ENCODE data around the gene CPT1C. TPM values are rescaled to one million over a fixed set of nuclear protein-coding genes. Genes with fewer than 3 reads are reported as not detected.

CPT1C gene
- total and polyA plus RNA-seq, 2 of the 4 experiments (the other 2 are of a cell fraction) = 14.2 to 56.1 TPM

DNA sequence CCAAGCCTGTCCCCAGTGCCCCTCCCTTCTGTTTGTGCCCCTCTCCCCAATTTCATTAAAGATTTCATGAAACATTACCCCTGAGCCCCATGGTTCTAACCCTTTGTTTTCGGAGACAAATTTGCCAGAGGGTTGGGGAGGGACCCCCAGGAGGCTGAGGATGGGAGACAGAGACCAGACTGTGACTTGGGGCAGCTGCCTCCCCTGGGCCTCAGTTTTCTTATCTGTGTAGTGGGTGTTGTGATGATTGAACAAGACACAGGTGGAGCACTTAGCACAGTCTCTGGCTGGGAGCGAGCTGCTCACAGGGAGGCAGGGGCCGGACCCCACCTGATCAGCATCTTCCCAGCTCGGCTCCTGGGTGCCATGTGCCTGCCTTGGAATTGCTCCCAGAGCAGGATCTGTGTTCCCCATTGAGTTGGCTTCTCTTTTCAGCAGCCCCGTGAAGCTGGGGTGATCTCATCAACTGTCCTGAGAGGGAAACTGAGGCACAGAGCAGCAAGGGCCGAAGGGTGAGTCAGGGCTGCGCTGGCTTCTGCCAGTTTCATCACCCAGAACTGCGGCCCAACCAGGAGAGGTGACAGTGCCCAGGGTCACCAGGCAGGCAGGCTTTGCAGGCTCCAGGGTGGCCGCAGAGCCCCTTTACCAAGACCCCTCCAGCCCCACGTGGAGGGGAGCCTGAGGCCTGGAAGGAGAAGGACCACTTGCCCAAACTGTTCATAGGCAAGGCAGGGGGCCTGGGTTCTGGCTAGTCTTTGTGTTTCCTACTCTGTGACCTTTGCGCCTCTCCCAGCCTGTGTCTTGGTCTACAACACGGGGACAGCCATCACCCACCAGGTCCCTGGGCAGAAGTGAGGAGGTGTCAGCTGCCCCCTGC lies 32.1 kb upstream of the CPT1C start:
- Histone ChIP-seq H3K9me3 (ENCODE audit: control insufficient read depth, insufficient read depth, low read length) (no peaks in the 10 kb centered on the region), H3K4me1 (ENCODE audit: control insufficient read depth, insufficient read depth, low read length) (no peaks in the 10 kb centered on the region), H2AK9ac (replicated peaks; ENCODE audit: low read depth, low read length, poor library complexity) (no peak overlapping the region), H4K5ac (ENCODE audit: low read depth, low read length) (no peak overlapping the region), H3K23ac (ENCODE audit: low read depth, low read length) (no peak overlapping the region), H3K79me1 (ENCODE audit: low read depth in 1 of 2, low read length in 2 of 2) (peaks cover 12 to 50% of the 10 kb centered on the region in 2 experiments; a peak in 2 of 4 replicates), H4K91ac (ENCODE audit: insufficient read depth, low read depth, low read length) (no peak overlapping the region), H3K56ac (ENCODE audit: extremely low read depth, insufficient read depth, low read length) (no peak overlapping the region), H3K9me1 (ENCODE audit: insufficient read depth, low read length) (peaks cover 3% of the 10 kb centered on the region; the same call in 1 of the 2 replicates), H2BK15ac (ENCODE audit: low read depth, low read length) (no peak overlapping the region), H3K4me2 (ENCODE audit: low read depth, low read length) (no peak overlapping the region), H3K4me3 (ENCODE audit: insufficient read depth, low read depth, low read length) (no peak overlapping the region), H2BK120ac (ENCODE audit: low read depth, low read length) (no peak overlapping the region), H3K14ac (replicated peaks; ENCODE audit: low read depth, low read length) (no peak overlapping the region), H2BK5ac (ENCODE audit: low read depth, low read length, poor library complexity, severe bottlenecking) (no peak overlapping the region), H3K27ac (ENCODE audit: insufficient read depth, low read length) (no peak overlapping the region), H4K20me1 (ENCODE audit: insufficient read depth, low read length) (peaks cover 24% of the 10 kb centered on the region), H3K36me3 (ENCODE audit: control insufficient read depth, insufficient read depth, low read length) (peaks cover 77% of the 10 kb centered on the region), H4K8ac (ENCODE audit: low read depth in 2 of 2, low read length in 2 of 2) (no peak overlapping the region), H3K4ac (ENCODE audit: low read depth, low read length) (no peak overlapping the region), H2AK5ac (ENCODE audit: low read depth, low read length) (no peak overlapping the region), H3K27me3 (ENCODE audit: control insufficient read depth, insufficient read depth, low read length) (no peaks in the 10 kb centered on the region), H2AFZ (replicated peaks; ENCODE audit: low read length, poor library complexity) (no peak overlapping the region), H2BK20ac (ENCODE audit: low read depth, low read length) (no peak overlapping the region), H3K18ac (ENCODE audit: low read depth, low read length) (no peak overlapping the region), H3K9ac (ENCODE audit: low read depth, low read length) (no peak overlapping the region)
- POLR2A ChIA-PET (ENCODE audit: unreplicated experiment) = no interaction called here
- CTCF ChIA-PET = no interaction called here
- ATAC-seq (ENCODE audit: low read depth) = no peak
- 100% methylated on average over 3 of the region's 12 CpGs; no CpG with 5 or more reads in 1 of the 2 experiments for WGBS, 2 experiments (ENCODE audit: extremely low coverage in 2 of 2, insufficient read length in 1 of 2)
- intact Hi-C loops (cut with micrococcal nuclease) (no loop called here), in situ Hi-C loops (cut with MboI; ENCODE audit: low sequenced_read_pairs) (no loop called here), dilution Hi-C loops (cut with HindIII; ENCODE audit: low sequenced_read_pairs, unreplicated experiment) (no loop called here)
- BruUV-seq (replicated peaks) = no TSS peak
- DNase-seq = no peak
- TF ChIP-seq FOS (IDR thresholded peaks at IDR 0.05; ENCODE audit: low read depth, low read length) (no peak), NFE2L2 (IDR thresholded peaks at IDR 0.05; ENCODE audit: low read depth, low read length) (no peak), CHD1 (IDR thresholded peaks at IDR 0.05; ENCODE audit: low read depth, low read length) (no peak), CEBPB (IDR thresholded peaks at IDR 0.05; ENCODE audit: low read depth, low read length) (no peak), MAFK (IDR thresholded peaks at IDR 0.05; ENCODE audit: low read depth, low read length) (no peak), SMC3 (IDR thresholded peaks at IDR 0.05; ENCODE audit: low read depth, low read length) (no peak), RCOR1 (IDR thresholded peaks at IDR 0.05; ENCODE audit: insufficient replicate concordance, low read length) (no peak), POLR2A (IDR thresholded peaks at IDR 0.05; ENCODE audit: low read depth, low read length) (no peak), MAZ (IDR thresholded peaks at IDR 0.05; ENCODE audit: borderline replicate concordance, low read depth, low read length) (no peak), USF2 (IDR thresholded peaks at IDR 0.05; ENCODE audit: low read depth, low read length) (no peak), CTCF (conservative IDR thresholded peaks at IDR 0.05; ENCODE audit: low read depth, low read length) (no peak), RAD21 (IDR thresholded peaks at IDR 0.05; ENCODE audit: low read length) (no peak), RFX5 (IDR thresholded peaks at IDR 0.05; ENCODE audit: low read depth, low read length) (no peak), BHLHE40 (IDR thresholded peaks at IDR 0.05; ENCODE audit: low read depth, low read length) (no peak)
- TF ChIP-seq, protein P1, sequence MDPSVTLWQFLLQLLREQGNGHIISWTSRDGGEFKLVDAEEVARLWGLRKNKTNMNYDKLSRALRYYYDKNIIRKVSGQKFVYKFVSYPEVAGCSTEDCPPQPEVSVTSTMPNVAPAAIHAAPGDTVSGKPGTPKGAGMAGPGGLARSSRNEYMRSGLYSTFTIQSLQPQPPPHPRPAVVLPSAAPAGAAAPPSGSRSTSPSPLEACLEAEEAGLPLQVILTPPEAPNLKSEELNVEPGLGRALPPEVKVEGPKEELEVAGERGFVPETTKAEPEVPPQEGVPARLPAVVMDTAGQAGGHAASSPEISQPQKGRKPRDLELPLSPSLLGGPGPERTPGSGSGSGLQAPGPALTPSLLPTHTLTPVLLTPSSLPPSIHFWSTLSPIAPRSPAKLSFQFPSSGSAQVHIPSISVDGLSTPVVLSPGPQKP (IDR thresholded peaks at IDR 0.05; ENCODE audit: borderline replicate concordance, low read depth, low read length) = no peak
